HCT116 (cell line): ENCODE data around the gene RASGRF1. TPM values are rescaled to one million over a fixed set of nuclear protein-coding genes. Genes with fewer than 3 reads are reported as not detected.

ENCODE experiments used
- ATAC-seq: fragments of 200-7000 bp; cut with Tn5 transposase; 2 replicates; pipeline ENCODE4 v1.9.1; 2020; ENCODE audit warnings: mild to moderate bottlenecking, moderate library complexity
- BruUV-seq: library from RNA; stranded (reverse); fragments of 400-500 nt; replicated peaks from 2 replicates; lab custom pipeline; 2021; lab: Mats Ljungman, UMichigan
- CTCF ChIA-PET: fragments of 300-600 bp; sonication (Branson Sonifier 250); formaldehyde crosslinking; loops from one replicate; lab custom pipeline; 2021; ENCODE audit warnings: antibody characterized with exemption; lab: Charles Lee
- POLR2A ChIA-PET: fragments of 300-600, 350-600 bp; sonication (Branson Sonifier 250); formaldehyde crosslinking; loops from one replicate; lab custom pipeline; 2021; ENCODE audit warnings: antibody characterized with exemption; lab: Charles Lee
- RAD21 ChIA-PET, 2 experiments: fragments of 300-600 bp; sonication (Branson Sonifier 250); formaldehyde crosslinking; loops; one replicate each; lab custom pipeline; 2023; ENCODE audit warnings: low total read pairs in 2 of 2; ENCODE audit not compliant: uncharacterized antibody in 2 of 2, unreplicated experiment in 2 of 2, low non-redundant PET in 1 of 2; lab: Charles Lee
- DNase-seq: peaks from one replicate; pipeline ENCODE4 v3.0.0-alpha.2; 2010; ENCODE audit warnings: low read depth, low spot score
- H2AFZ ChIP-seq: fragments of 200-600 bp; shearing (Covaris generic), sonication (generic); 2 replicates; pipeline ENCODE4 v1.6.1; 2017; ENCODE audit warnings: low read depth, mixed run types, mixed read lengths, antibody characterized with exemption, low read length; ENCODE audit not compliant: poor library complexity, severe bottlenecking
- H3K27ac ChIP-seq: 2 replicates; pipeline ENCODE4 v1.5.1; 2012; ENCODE audit warnings: low read depth, low read length
- H3K27me3 ChIP-seq: fragments of 200-600 bp; sonication (generic); 2 replicates; pipeline ENCODE4 v1.6.1; 2016; ENCODE audit warnings: mixed run types, low read length, mixed read lengths; ENCODE audit not compliant: insufficient read depth
- H3K36me3 ChIP-seq, 2 experiments: fragments of 200-500 bp in 1 of 2; fragments of 200-600 bp in 1 of 2; sonication (Bioruptor generic) in 1 of 2; sonication (generic) in 1 of 2; 2 replicates each; pipeline versions ENCODE4 v1.5.1 to v1.6.1; 2014 to 2016; ENCODE audit warnings: low read length in 2 of 2, inconsistent platforms in 1 of 2, mixed read lengths in 1 of 2, mixed run types in 1 of 2; ENCODE audit not compliant: insufficient read depth in 2 of 2, control insufficient read depth in 1 of 2
- H3K4me1 ChIP-seq, 2 experiments: fragments of 200-600 bp in 1 of 2; sonication (generic) in 1 of 2; 2 replicates each; pipeline versions ENCODE4 v1.5.1 to v1.6.1; 2012 to 2017; ENCODE audit warnings: low read length in 2 of 2, inconsistent platforms in 1 of 2, mild to moderate bottlenecking in 1 of 2, mixed read lengths in 1 of 2, mixed run types in 1 of 2, moderate library complexity in 1 of 2; ENCODE audit not compliant: insufficient read depth in 2 of 2, control insufficient read depth in 1 of 2
- H3K4me2 ChIP-seq: fragments of 200-600 bp; sonication (generic); 2 replicates; pipeline ENCODE4 v1.6.1; 2017; ENCODE audit warnings: mixed run types, low read length, mixed read lengths
- H3K4me3 ChIP-seq, 2 experiments: fragments of 200-600 bp in 1 of 2; sonication (generic) in 1 of 2; replicated peaks in 1 of 2; 2 replicates each; pipeline ENCODE4 v1.5.1; 2011 to 2016; ENCODE audit warnings: low read length in 2 of 2, control low read depth in 1 of 2, low read depth in 1 of 2, mild to moderate bottlenecking in 1 of 2, mixed read lengths in 1 of 2, mixed run types in 1 of 2
- H3K79me2 ChIP-seq: fragments of 200-600 bp; sonication (generic); 2 replicates; pipeline ENCODE4 v1.6.1; 2017; ENCODE audit warnings: mild to moderate bottlenecking, mixed run types, low read length, moderate library complexity, mixed read lengths; ENCODE audit not compliant: insufficient read depth
- H3K9ac ChIP-seq: fragments of 200-600 bp; sonication (generic); 2 replicates; pipeline ENCODE4 v1.6.1; 2016; ENCODE audit warnings: low read length, mixed read lengths
- H3K9me2 ChIP-seq: fragments of 200-600 bp; sonication (generic), shearing (Covaris generic); 2 replicates; pipeline ENCODE4 v1.6.1; 2017; ENCODE audit warnings: mixed run types, mild to moderate bottlenecking, moderate library complexity; ENCODE audit not compliant: insufficient read depth
- H3K9me3 ChIP-seq, 2 experiments: fragments of 200-500 bp in 1 of 2; fragments of 200-600 bp in 1 of 2; sonication (Bioruptor generic) in 1 of 2; sonication (generic) in 1 of 2; 2 replicates each; pipeline ENCODE4 v1.6.1; 2014 to 2017; ENCODE audit warnings: low read length in 2 of 2, mixed read lengths in 2 of 2, inconsistent platforms in 1 of 2, low read depth in 1 of 2, mild to moderate bottlenecking in 1 of 2, mixed run types in 1 of 2, moderate library complexity in 1 of 2; ENCODE audit not compliant: control insufficient read depth in 1 of 2, insufficient read depth in 1 of 2
- H4K20me1 ChIP-seq: fragments of 200-600 bp; sonication (generic), shearing (Covaris generic); 2 replicates; pipeline ENCODE4 v1.6.1; 2017; ENCODE audit warnings: mixed run types, mild to moderate bottlenecking, moderate library complexity; ENCODE audit not compliant: insufficient read depth
- EGR1 ChIP-seq: IDR thresholded peaks from 2 replicates; pipeline ENCODE4 v1.6.1; 2012; ENCODE audit warnings: low read depth
- ELF1 ChIP-seq: IDR thresholded peaks from 2 replicates; pipeline ENCODE4 v1.6.1; 2012; ENCODE audit warnings: low read depth, borderline replicate concordance
- EZH2 ChIP-seq: fragments of 200-600 bp; sonication (generic); IDR thresholded peaks from 2 replicates; pipeline ENCODE4 v1.6.1; 2017; ENCODE audit warnings: antibody characterized with exemption, mixed run types
- EZH2phosphoT487 ChIP-seq: fragments of 200-600 bp; IDR thresholded peaks from 2 replicates; pipeline ENCODE4 v1.6.1; 2018; ENCODE audit warnings: antibody characterized with exemption, borderline replicate concordance
- MAX ChIP-seq: IDR thresholded peaks from 2 replicates; pipeline ENCODE4 v1.6.1; 2012
- POLR2A ChIP-seq: IDR thresholded peaks from 2 replicates; pipeline ENCODE4 v1.7.0; 2011; ENCODE audit warnings: borderline replicate concordance; ENCODE audit not compliant: insufficient read depth, insufficient read length; ENCODE audit errors: extremely low read depth
- RAD21 ChIP-seq: IDR thresholded peaks from 2 replicates; pipeline ENCODE4 v1.6.1; 2012; ENCODE audit warnings: low read depth, mild to moderate bottlenecking
- REST ChIP-seq: IDR thresholded peaks from 2 replicates; pipeline ENCODE4 v1.6.1; 2012; ENCODE audit warnings: low read depth
- SIN3A ChIP-seq: IDR thresholded peaks from 2 replicates; pipeline ENCODE4 v1.6.1; 2012; ENCODE audit warnings: low read depth
- ZFX ChIP-seq: fragments of 450-650 bp; IDR thresholded peaks from 2 replicates; pipeline ENCODE4 v1.6.1; 2017
- ZNF274 ChIP-seq: fragments of 200-500 bp; sonication (Bioruptor generic); IDR thresholded peaks from 2 replicates; pipeline ENCODE4 v1.6.1; 2014; ENCODE audit warnings: mild to moderate bottlenecking, low read depth, low read length, inconsistent platforms
- intact Hi-C: fragments of 100-400 bp; cut with micrococcal nuclease; formaldehyde crosslinking; loops from 2 replicates; pipeline ENCODE4 v1.10.0; 2022
- total RNA-seq: library from RNA; stranded (reverse); gene quantifications from one replicate; pipeline ENCODE4 v1.2.1, GENCODE V29; 2021; ENCODE audit not compliant: unreplicated experiment

RASGRF1 gene
- total RNA-seq, 1 experiment from 2014 or later: 2.4 TPM

- no peak overlapping the region for H3K27ac ChIP-seq
- H3K4me2 ChIP-seq: no peak overlapping the region
- H3K4me3 ChIP-seq: no peak overlapping the region
- H3K4me1 ChIP-seq: peaks cover 9 to 11% of the 10 kb centered on the region in 2 experiments
- ChIA-PET RAD21 (no interaction called here), POLR2A (no interaction called here), CTCF (no interaction called here)
- H3K27me3 ChIP-seq: no peaks in the 10 kb centered on the region
- no peak overlapping the region for H2AFZ ChIP-seq
- H4K20me1 ChIP-seq: no peaks in the 10 kb centered on the region
- BruUV-seq: no TSS peak
- H3K36me3 ChIP-seq: no peaks in the 10 kb centered on the region
- no peak for ATAC-seq
- no peak overlapping the region for H3K9ac ChIP-seq
- no peak for DNase-seq
- intact Hi-C loops: loop anchor here (10.0 kb wide), 1 partner anchor 255 kb away; no protein-coding TSS in a partner anchor
- no peaks in the 10 kb centered on the region for H3K9me3 ChIP-seq
- H3K79me2 ChIP-seq: no peaks in the 10 kb centered on the region
- no peak for TF ChIP-seq POLR2A
- TF ChIP-seq EGR1: no peak
- TF ChIP-seq ZNF274: no peak
- no peak for TF ChIP-seq REST
- no peak for TF ChIP-seq RAD21
- TF ChIP-seq MAX: no peak
- no peak for TF ChIP-seq EZH2phosphoT487
- no peak for TF ChIP-seq SIN3A
- no peak for TF ChIP-seq ZFX
- TF ChIP-seq EZH2: no peak
- no peak for TF ChIP-seq ELF1
- no peaks in the 10 kb centered on the region for H3K9me2 ChIP-seq
Measured at GRCh38 chr15:79009379-79009778, 81.2 kb downstream of the RASGRF1 start.
